Brain microvascular endothelial cell (primary cell): ENCODE data around the gene CSNK1G2.

Experiments used
- DNase-seq: peaks from one replicate; pipeline ENCODE4 v3.0.0-alpha.2; 2020
- H3K27ac ChIP-seq: fragments of 250-450 bp; sonication (Bioruptor Pico); 2 replicates; pipeline ENCODE4 v1.5.1; 2020; ENCODE audit warnings: mild to moderate bottlenecking, moderate library complexity
- H3K27me3 ChIP-seq: fragments of 250-450 bp; sonication (Bioruptor Pico); replicated peaks from 2 replicates; pipeline ENCODE4 v1.5.1; 2020; ENCODE audit warnings: mild to moderate bottlenecking
- H3K36me3 ChIP-seq: fragments of 250-450 bp; sonication (Bioruptor Pico); replicated peaks from 2 replicates; pipeline ENCODE4 v1.5.1; 2020; ENCODE audit warnings: mild to moderate bottlenecking
- H3K4me3 ChIP-seq: 2 replicates; pipeline ENCODE4 v1.5.1; 2011; ENCODE audit warnings: low read depth, mild to moderate bottlenecking, control low read depth, low read length, moderate library complexity
- CTCF ChIP-seq: IDR thresholded peaks from 2 replicates; pipeline ENCODE4 v1.5.1; 2011; ENCODE audit warnings: low read depth, mild to moderate bottlenecking, moderate library complexity, low read length, control low read depth, inconsistent platforms; ENCODE audit errors: missing control alignments
- in situ Hi-C: cut with HindIII; loops from 2 replicates; pipeline ENCODE4 v1.10.0; 2017; ENCODE audit warnings: low sequenced_read_pairs, low pct_ligation_motif_present

Gene CSNK1G2

GRCh38 chr19:1953441-1954094 lies 12.6 kb downstream of the CSNK1G2 start:
- no peaks in the 10 kb centered on the region for H3K27me3 ChIP-seq

GRCh38 chr19:1954532-1954933 lies 13.6 kb downstream of the CSNK1G2 start:
- no peak overlapping the region for H3K4me3 ChIP-seq
- in situ Hi-C loops = no loop called here
- H3K27me3 ChIP-seq = no peaks in the 10 kb centered on the region
- no peak for DNase-seq
- no peak for TF ChIP-seq CTCF
- H3K27ac ChIP-seq = no peak overlapping the region
- peaks cover 7% of the 10 kb centered on the region for H3K36me3 ChIP-seq

More at GRCh38 chr19:1953441-1954094, 12.6 kb downstream of the CSNK1G2 start:
- TF ChIP-seq CTCF = no peak
- in situ Hi-C loops = no loop called here
- no peak overlapping the region for H3K4me3 ChIP-seq
- DNase-seq = no peak
- H3K36me3 ChIP-seq = peaks cover 7% of the 10 kb centered on the region
- H3K27ac ChIP-seq = no peak overlapping the region

DNA sequence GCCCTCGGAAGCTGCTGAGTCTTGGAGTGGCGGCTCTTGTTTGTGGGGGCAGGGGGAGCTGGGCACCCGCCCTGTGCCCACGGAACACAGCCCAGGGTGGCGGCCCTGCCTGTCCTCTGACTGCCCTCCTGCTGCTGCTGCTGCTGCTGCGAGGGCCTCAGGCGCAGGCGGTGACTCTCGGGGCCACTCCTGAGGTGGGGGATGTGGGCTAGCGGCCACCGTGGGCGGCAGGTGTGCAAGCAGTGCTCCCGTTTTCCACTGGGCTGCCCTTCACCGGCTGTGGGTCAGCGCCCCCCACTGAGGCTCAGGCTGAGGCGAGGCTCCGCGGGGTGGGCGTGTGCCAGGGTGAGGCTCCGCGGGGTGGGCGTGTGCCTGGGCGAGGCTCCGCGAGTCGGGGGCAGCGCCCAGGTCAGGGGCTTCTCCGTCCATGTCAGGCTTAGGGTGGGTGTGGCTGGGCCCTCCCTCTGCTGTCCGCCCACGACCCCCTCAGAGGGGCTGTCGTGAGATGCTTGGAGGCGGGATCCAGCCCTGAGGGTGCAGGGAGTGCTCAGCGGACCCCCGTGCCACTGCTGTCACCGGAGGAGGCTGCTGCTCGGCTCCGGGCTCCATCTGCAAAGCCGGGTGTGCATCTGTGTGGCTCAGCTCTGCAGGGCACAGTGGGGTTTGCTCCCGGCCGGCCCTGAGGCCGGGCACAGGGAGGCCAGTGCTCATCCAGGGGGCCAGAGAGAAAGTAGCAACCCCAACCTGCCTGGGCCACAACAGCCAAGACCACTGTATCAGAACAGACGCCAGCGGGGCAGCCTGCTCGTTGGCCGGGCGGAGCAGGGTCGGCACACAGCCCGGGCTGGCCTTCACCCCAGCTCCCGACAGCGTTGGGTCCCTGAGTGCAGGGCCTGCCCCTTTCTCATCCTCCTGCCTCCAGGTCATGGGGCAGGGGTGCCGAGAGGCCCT lies 14.5 kb downstream of the CSNK1G2 start:
- no peak for DNase-seq
- H3K36me3 ChIP-seq = peaks cover 7% of the 10 kb centered on the region
- no peaks in the 10 kb centered on the region for H3K27me3 ChIP-seq
- in situ Hi-C loops = no loop called here
- H3K27ac ChIP-seq = no peak overlapping the region
- H3K4me3 ChIP-seq = no peak overlapping the region
- TF ChIP-seq CTCF = no peak

GRCh38 chr19:1956122-1956494 lies 15.1 kb downstream of the CSNK1G2 start:
- no peak overlapping the region for H3K4me3 ChIP-seq
- no peaks in the 10 kb centered on the region for H3K27me3 ChIP-seq
- TF ChIP-seq CTCF = no peak
- no peak overlapping the region for H3K27ac ChIP-seq
- H3K36me3 ChIP-seq = peaks cover 7% of the 10 kb centered on the region
- in situ Hi-C loops = no loop called here
- no peak for DNase-seq

- no peak for DNase-seq
- in situ Hi-C loops = no loop called here
- Histone ChIP-seq H3K36me3 (peaks cover 5% of the 10 kb centered on the region), H3K27me3 (no peaks in the 10 kb centered on the region), H3K27ac (no peak overlapping the region), H3K4me3 (no peak overlapping the region)
- TF ChIP-seq CTCF = peak; percentile 9
Measured at GRCh38 chr19:1956868-1957492, 16.0 kb downstream of the CSNK1G2 start.
